ENCODE measurements around the gene SIMC1.
"Not testable (repeated sequence)": the region's sequence is repeated elsewhere in the genome, so short reads cannot be mapped to it uniquely, and the experiment has no call there.

Gene SIMC1

GRCh38 chr5:176237971-176238644 lies at the start of gene SIMC1:
TSS of gene SIMC1 (plus strand) at chr5:176238424. CDS start at chr5:176238509, 85 bp downstream.
- not testable (repeated sequence) for DNase-seq

GRCh38 chr5:176188506-176189193 lies 49.6 kb upstream of the SIMC1 start:
- DNase-seq: no peak

GRCh38 chr5:176189857-176190256 lies 48.4 kb upstream of the SIMC1 start:
- no peak for DNase-seq

GRCh38 chr5:176190886-176191755 lies 47.1 kb upstream of the SIMC1 start:
- no peak for DNase-seq

- DNase-seq: no peak
Observed at GRCh38 chr5:176192094-176192721, 46.0 kb upstream of the SIMC1 start.

- DNase-seq: not testable (repeated sequence)
Observed at GRCh38 chr5:176192722-176193117, 45.5 kb upstream of the SIMC1 start.

GRCh38 chr5:176193636-176194035 lies 44.6 kb upstream of the SIMC1 start:
- DNase-seq: not testable (repeated sequence)

GRCh38 chr5:176194238-176195083 lies 43.8 kb upstream of the SIMC1 start:
- not testable (repeated sequence) for DNase-seq

DNA sequence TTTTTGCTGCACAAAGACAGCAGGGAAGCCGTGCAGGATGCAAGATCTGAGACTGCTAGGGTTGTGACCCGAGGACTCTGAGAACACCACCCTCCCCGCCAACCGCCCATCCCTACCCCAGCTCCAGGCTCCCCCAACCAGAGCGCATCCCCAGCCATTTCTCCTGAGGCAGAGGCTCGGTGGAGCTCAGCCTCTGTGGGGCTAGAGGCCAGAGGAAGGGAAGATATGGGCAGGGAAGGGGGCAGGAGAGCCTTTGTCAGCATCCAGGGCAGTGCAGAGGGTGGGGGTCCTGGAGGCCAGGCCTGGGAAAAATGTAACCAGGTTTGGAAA lies 43.2 kb upstream of the SIMC1 start:
- not testable (repeated sequence) for DNase-seq

- not testable (repeated sequence) for DNase-seq
Observed at GRCh38 chr5:176195487-176196207, 42.6 kb upstream of the SIMC1 start.

GRCh38 chr5:176196781-176197180 lies 41.4 kb upstream of the SIMC1 start:
- not testable (repeated sequence) for DNase-seq

DNA sequence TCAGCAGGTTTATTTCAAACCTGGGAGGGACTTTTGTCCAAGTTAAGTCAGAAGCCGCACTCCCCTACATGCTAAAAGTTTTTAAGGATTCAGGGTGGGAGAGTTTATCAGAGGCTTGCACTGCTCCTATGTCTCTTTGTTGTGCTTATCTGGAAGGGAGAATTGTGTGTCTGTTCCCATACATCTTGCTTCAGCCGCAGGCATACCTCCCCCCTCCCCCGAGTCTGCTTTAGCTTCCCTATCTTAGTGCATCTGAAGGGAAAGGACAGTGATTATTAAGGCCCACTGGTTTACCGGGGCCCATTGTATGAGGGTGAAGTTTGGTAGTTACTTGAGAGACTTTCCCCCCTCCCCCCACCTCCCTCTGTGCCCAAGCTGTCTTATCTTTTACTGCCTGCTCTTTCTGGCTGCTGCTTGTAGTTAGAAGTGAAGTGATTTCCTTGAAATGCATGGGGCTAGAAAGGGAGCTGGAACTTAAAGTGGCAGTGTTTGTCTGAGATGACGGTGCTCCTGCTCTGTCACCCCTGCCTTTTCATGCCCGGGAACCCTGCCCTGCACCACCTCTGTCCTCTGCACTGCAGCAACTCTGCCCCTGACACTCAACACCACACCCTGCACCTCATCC lies 40.9 kb upstream of the SIMC1 start:
- DNase-seq: not testable (repeated sequence)

DNA sequence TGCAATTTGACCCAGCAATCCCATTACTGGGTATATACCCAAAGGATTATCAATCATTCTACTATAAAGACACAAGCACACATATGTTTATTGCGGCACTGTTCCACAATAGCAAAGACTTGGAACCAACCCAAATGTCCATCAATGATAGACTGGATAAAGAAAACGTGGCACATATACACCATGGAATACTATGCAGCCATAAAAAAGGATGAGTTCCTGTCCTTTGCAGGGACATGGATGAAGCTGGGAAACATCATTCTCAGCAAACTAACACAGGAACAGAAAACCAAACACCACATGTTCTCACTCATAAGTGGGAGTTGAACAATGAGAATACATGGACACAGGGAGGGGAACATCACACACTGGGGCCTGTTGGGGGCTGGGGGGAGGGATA lies 39.9 kb upstream of the SIMC1 start:
- DNase-seq: not testable (repeated sequence)

DNA sequence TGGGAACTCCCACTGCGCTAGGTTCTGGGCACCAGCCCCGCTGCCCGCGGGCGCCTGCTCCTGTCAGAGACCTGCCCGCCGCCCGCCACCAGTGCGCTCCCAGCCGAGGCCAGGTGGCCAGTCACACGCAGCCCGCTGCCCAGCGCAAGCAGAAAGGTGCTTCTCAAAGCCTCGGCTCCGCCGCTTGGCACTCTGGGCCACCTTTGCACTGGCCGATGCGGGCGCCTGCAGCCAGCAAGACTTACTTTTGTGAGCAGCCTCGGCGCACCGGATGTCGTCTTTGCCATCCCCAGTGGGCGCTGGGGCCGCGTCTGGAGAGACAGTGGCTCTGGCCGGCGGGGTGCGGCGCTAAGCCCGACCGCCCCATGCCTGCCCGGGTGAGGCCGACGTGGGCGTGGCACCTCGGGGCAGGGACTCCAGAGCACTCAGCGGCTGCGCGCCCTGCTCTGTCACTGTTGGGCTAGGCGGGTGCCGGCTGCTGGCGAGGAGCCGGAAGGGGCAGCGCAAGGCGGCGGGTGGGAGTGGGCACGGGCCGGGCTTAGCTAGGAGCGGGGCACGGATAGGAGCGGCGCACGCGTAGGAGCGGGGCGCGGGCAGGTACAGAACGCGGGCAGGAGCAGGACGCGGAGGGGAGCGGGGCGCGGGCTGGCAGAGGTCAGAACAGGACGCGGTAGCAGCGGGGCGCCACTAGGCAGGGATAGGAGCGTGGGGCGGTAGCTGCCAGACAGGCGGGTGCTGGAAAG lies 39.1 kb upstream of the SIMC1 start:
- not testable (repeated sequence) for DNase-seq

GRCh38 chr5:176199803-176200399 lies 38.3 kb upstream of the SIMC1 start:
- not testable (repeated sequence) for DNase-seq

DNA sequence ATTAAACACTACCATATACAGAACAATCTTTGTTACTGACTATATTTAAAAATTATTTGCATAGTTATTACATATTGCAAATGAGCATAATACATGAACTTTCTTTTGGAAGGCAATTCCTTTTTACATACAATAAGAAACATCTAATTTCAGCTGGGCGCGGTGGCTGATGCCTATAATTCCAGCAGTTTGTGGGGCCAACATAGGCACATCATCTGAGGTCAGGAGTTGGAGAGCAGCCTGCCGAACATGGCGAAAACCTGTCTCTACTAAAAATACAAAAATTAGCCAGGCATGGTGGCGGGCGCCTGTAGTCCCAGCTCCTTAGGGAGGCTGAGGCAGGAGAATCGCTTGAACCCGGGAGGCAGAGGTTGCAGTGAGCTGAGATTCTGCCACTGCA lies 36.4 kb upstream of the SIMC1 start:
- no peak for DNase-seq

- DNase-seq: no peak
Observed at GRCh38 chr5:176203086-176203485, 35.1 kb upstream of the SIMC1 start.

DNA sequence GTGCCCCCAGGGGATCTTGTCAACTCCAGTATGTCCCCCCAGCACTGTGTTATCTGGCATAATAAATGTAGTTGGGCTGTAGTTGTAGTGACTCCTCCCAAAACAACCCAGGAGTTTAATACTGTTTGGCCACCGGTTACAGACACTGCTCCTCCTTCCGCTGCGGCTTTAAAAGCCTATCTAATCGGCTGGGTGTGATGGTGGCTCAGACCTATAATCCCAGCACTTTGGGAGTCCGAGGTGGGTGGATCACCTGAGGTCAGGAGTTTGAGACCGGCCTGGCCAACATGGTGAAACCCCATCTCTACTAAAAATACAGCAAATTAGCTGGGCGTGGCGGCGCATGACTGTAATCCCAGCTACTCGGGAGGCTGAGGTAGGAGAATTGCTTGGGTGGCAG lies 34.7 kb upstream of the SIMC1 start:
- not testable (repeated sequence) for DNase-seq

DNA sequence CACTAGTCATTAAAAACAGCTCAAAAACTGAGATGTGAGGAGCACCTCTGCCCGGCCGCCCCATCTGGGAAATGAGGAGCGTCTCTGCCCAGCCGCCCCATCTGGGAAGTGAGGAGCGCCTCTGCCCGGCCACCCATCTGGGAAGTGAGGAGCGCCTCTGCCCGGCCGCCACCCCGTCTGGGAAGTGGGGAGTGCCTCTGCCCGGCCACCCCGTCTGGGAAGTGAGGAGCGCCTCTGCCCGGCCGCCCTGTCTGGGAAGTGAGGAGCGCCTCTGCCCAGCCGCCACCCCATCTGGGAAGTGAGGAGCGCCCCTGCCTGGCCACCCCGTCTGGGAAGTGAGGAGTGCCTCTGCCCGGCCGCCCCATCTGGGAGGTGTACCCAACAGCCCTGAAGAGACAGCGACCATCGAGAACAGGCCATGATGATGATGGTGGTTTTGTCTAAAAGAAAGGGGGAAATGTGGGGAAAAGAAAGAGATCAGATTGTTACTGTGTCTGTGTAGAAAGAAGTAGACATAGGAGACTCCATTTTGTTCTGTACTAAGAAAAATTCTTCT lies 23.7 kb upstream of the SIMC1 start:
- not testable (repeated sequence) for DNase-seq

Data from AML-193 (cell line).